Left lung (tissue), 10 donors: ENCODE measurements around the gene GALNS. TPM values are rescaled to one million over a fixed set of nuclear protein-coding genes. Genes with fewer than 3 reads are reported as not detected.
A peak's percentile ranks its signal among the peaks of the same experiment; 100 is the strongest.

Experiments used
- ATAC-seq: fragments of 200-7000 bp; cut with Tn5 transposase; one replicate; pipeline ENCODE4 v1.9.1; 2020; ENCODE audit warnings: moderate library complexity
- DNase-seq, 4 donors: peaks; one replicate each; pipeline ENCODE4 v3.0.0-alpha.2; 2013 to 2020
- H3K27ac ChIP-seq, 2 donors: fragments of 200-600 bp; sonication (generic) in 1 of 2; one replicate each; pipeline versions ENCODE4 v1.5.0 to v1.8.0; 2020 to 2021
- H3K27me3 ChIP-seq, 2 donors: fragments of 200-600 bp; sonication (generic) in 1 of 2; one replicate each; pipeline versions ENCODE4 v1.5.0 to v1.8.0; 2020 to 2021
- H3K36me3 ChIP-seq, 2 donors: fragments of 200-600 bp; sonication (generic) in 1 of 2; one replicate each; pipeline versions ENCODE4 v1.5.0 to v1.8.0; 2020 to 2021
- H3K4me1 ChIP-seq, 2 donors: fragments of 200-600 bp; one replicate each; pipeline ENCODE4 v1.8.0; 2021
- H3K4me3 ChIP-seq, 2 donors: fragments of 200-600 bp; sonication (generic) in 1 of 2; one replicate each; pipeline versions ENCODE4 v1.5.0 to v1.8.0; 2020 to 2021; ENCODE audit warnings: mild to moderate bottlenecking in 1 of 2
- H3K9me3 ChIP-seq, 2 donors: fragments of 200-600 bp; sonication (generic) in 1 of 2; one replicate each; pipeline versions ENCODE4 v1.5.0 to v1.8.0; 2020 to 2021
- CTCF ChIP-seq, 2 donors: fragments of 200-600 bp; sonication (generic) in 1 of 2; IDR thresholded peaks; one replicate each; pipeline versions ENCODE4 v1.5.0 to v1.8.0; 2021; ENCODE audit warnings: antibody characterized with exemption in 2 of 2
- intact Hi-C, 2 donors: fragments of 100-400 bp; cut with DNase I; formaldehyde crosslinking; loops; one replicate each; pipeline versions ENCODE4 v1.11.2 to v1.14.2; 2022
- polyA plus RNA-seq, 6 donors: library from polyadenylated mRNA; unstranded; fragments of 120-200 nt; gene quantifications; one replicate each; pipeline ENCODE4 v1.2.1, GENCODE V29; 2013; ENCODE audit not compliant: insufficient read length in 6 of 6
- total RNA-seq, 2 donors: library from RNA; stranded (reverse); fragmentation: NEBNext Ultra II Directional; extraction: Animal tissue kit (Norgen Biotek cat#: 25700); gene quantifications; one replicate each; pipeline ENCODE4 v1.2.1, GENCODE V29; 2021
- donor health status: DM: no; HTN: yes; CAD: no.
- donor health status: DM: no; HTN: no; CAD: no.

The GALNS gene
- total and polyA plus RNA-seq, 8 donors, result 23.8 to 46.5 (median 31.9) TPM

GRCh38 chr16:88778271-88778525 lies 78.5 kb downstream of the GALNS start:
- H3K4me1 ChIP-seq, result peaks cover 48 to 77% of the 10 kb centered on the region in 2 donors
- no peaks in the 10 kb centered on the region for H3K27me3 ChIP-seq
- intact Hi-C loops, result no loop called here
- TF ChIP-seq CTCF (IDR thresholded peaks at IDR 0.05), result no peak
- no peak overlapping the region for H3K4me3 ChIP-seq
- DNase-seq (no peak), ATAC-seq (no peak)
- no peaks in the 10 kb centered on the region for H3K9me3 ChIP-seq
- no peak overlapping the region for H3K27ac ChIP-seq
- H3K36me3 ChIP-seq, result peaks cover 0 to 9% of the 10 kb centered on the region in 2 donors

- Histone ChIP-seq H3K27ac (no peak overlapping the region), H3K4me1 (peaks cover 46 to 77% of the 10 kb centered on the region in 2 donors)
- TF ChIP-seq CTCF (IDR thresholded peaks at IDR 0.05), result no peak
Measured at GRCh38 chr16:88777471-88778270, 79.1 kb downstream of the GALNS start.

GRCh38 chr16:88775825-88776224 lies 80.9 kb downstream of the GALNS start:
- no peaks in the 10 kb centered on the region for H3K9me3 ChIP-seq
- H3K4me1 ChIP-seq, result peaks cover 38 to 75% of the 10 kb centered on the region in 2 donors
- no peak overlapping the region for H3K4me3 ChIP-seq
- DNase-seq (no peak), ATAC-seq (no peak)
- no peaks in the 10 kb centered on the region for H3K27me3 ChIP-seq
- intact Hi-C loops, result no loop called here
- H3K36me3 ChIP-seq, result peaks cover 0 to 9% of the 10 kb centered on the region in 2 donors
- no peak for TF ChIP-seq CTCF (IDR thresholded peaks at IDR 0.05)
- no peak overlapping the region for H3K27ac ChIP-seq

More at GRCh38 chr16:88777471-88778270, 79.1 kb downstream of the GALNS start:
- H3K4me3 ChIP-seq, result no peak overlapping the region
- ATAC-seq (no peak), DNase-seq (no peak)
- intact Hi-C loops, result no loop called here
- peaks cover 0 to 9% of the 10 kb centered on the region in 2 donors for H3K36me3 ChIP-seq
- no peaks in the 10 kb centered on the region for H3K9me3 ChIP-seq
- no peaks in the 10 kb centered on the region for H3K27me3 ChIP-seq

- H3K36me3 ChIP-seq, result peaks cover 0 to 9% of the 10 kb centered on the region in 2 donors
- no peaks in the 10 kb centered on the region for H3K27me3 ChIP-seq
- H3K9me3 ChIP-seq, result no peaks in the 10 kb centered on the region
- intact Hi-C loops, result no loop called here
- DNase-seq, result no peak
- no peak for ATAC-seq
- TF ChIP-seq CTCF (IDR thresholded peaks at IDR 0.05), result no peak
- H3K27ac ChIP-seq, result peak overlapping the region in 1 of 2 donors; percentile 55
- no peak overlapping the region for H3K4me3 ChIP-seq
- peaks cover 39 to 75% of the 10 kb centered on the region in 2 donors for H3K4me1 ChIP-seq
Measured at GRCh38 chr16:88774544-88775393, 82.0 kb downstream of the GALNS start.

- intact Hi-C loops, result no loop called here
- no peaks in the 10 kb centered on the region for H3K9me3 ChIP-seq
- no peak for TF ChIP-seq CTCF (IDR thresholded peaks at IDR 0.05)
- no peaks in the 10 kb centered on the region for H3K27me3 ChIP-seq
- peaks cover 0 to 9% of the 10 kb centered on the region in 2 donors for H3K36me3 ChIP-seq
- no peak overlapping the region for H3K4me3 ChIP-seq
- peak overlapping the region; percentile 55 to 56 for H3K27ac ChIP-seq
- ATAC-seq (peak; percentile 8), DNase-seq (peak; percentile 68 to 85 (median 80))
- peaks cover 44 to 75% of the 10 kb centered on the region in 2 donors for H3K4me1 ChIP-seq
Measured at GRCh38 chr16:88773812-88774291, 82.9 kb downstream of the GALNS start.
